ENCODE data around the gene DNAAF1.
"Not testable (repeated sequence)": the region's sequence is repeated elsewhere in the genome, so short reads cannot be mapped to it uniquely, and the experiment has no call there.

DNAAF1 gene

DNA sequence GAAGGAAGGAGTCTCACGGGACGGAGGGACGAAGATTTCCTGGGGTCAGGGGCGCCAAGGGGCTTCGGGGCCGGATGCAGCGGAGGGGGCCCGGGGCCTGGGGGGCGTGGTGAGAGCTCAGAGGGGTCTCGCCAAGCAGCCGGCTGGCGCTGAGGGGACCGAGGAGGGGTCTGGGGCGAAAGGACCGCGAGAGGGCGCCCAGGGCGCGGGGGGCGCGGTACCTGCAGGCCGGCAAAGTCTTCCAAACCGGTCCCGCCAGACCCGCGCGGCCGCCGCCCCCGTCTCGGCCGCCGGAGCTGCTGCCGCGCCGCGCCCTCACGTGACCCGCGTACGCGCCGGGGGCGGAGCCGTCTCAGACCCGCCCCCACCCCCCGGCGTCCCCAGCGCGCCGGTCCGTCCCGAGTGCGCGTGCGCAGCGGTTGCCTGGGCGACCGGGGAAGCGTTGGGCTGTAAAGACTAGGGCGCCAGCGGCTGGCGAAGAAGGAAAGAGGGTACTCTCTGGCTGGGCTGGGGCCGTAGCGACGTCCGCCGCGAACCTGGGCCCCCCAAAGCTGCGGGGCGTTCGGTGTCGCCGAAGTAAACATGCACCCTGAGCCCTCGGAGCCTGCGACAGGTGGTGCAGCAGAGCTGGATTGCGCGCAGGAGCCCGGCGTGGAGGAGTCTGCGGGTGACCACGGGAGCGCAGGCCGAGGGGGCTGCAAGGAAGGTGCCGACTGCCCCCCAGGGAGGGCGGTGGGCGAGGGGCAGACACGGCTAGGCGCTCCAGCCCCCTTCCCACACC lies at the start of gene DNAAF1, which contains the start of gene HSDL1:
DNAAF1 (plus strand) TSS at position 450 of the 781 bp plus-strand sequence; CDS start at position 583, 133 bp downstream.
HSDL1 (minus strand) TSS at position 319 of the 781 bp plus-strand sequence. CDS start 13,856 bp downstream, outside the sequence.
- peak; percentile 31 for DNase-seq

GRCh38 chr16:84095466-84095865 lies 49.6 kb upstream of the DNAAF1 start:
- no peak for DNase-seq

DNA sequence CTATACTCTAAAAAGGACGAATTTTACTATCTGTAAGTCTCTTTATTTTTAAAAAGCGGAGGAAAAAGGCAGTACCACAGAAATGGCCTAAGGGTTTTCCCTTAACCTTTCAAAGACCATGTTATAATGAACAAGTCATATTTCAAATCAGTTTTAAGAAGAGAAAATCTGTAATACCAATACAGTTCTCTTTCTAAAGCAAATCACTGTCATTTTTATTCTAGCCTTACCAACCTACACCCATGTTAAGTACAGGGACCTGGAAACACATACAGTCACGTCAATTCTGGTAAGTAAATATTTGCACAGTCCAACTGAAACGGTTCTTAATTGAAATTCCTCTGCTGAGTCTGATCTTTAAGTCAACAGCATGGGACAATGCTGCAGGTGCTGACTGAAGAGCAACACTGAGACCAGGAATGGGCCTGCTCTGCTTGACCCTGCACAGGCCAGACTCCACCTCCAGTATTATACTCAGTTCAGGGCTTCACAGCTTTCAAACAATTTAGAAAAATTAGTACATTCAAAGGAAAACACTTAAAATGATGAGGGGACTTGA lies 48.6 kb upstream of the DNAAF1 start:
- no peak for DNase-seq

DNA sequence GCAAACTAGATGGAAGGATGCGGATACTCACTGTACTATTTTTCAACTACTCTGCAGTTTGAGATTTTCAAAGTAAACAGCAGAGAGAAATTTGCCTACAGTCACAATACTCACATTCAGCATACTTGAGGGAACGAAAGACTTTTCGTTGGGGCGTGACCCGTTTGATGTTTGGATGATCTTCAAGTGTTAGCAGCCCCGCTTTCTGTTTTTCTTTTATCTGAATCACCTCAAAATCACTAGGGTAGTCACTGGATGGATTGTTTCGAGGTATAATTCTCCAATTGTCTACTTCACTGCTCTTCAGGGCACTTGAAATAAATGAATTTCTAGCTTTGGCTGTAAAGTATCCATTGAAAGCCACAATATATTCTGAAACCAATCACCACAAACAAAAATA lies 46.2 kb upstream of the DNAAF1 start:
- no peak for DNase-seq

DNA sequence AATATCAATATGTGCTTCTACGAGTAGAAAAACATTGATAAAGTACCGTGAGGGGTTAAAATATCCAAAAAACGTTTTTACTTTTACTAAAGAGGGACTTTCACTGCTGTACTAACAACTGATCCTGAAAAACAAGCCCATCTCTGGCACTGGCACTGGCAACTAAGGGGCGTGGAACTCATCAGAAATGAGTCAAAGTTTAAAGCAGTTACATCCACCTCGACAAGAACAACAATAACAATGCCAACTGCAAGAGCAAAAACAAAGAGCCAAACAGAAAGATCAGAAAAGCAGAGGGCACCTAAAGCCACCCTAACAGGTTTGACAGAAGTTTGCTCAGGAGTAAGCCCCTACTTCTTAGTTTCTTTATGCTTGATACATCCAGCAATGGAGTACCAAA lies 41.4 kb upstream of the DNAAF1 start:
- DNase-seq, result no peak

GRCh38 chr16:84104231-84104630 lies 40.9 kb upstream of the DNAAF1 start:
- no peak for DNase-seq

GRCh38 chr16:84105301-84105815 lies 39.8 kb upstream of the DNAAF1 start:
- no peak for DNase-seq

DNA sequence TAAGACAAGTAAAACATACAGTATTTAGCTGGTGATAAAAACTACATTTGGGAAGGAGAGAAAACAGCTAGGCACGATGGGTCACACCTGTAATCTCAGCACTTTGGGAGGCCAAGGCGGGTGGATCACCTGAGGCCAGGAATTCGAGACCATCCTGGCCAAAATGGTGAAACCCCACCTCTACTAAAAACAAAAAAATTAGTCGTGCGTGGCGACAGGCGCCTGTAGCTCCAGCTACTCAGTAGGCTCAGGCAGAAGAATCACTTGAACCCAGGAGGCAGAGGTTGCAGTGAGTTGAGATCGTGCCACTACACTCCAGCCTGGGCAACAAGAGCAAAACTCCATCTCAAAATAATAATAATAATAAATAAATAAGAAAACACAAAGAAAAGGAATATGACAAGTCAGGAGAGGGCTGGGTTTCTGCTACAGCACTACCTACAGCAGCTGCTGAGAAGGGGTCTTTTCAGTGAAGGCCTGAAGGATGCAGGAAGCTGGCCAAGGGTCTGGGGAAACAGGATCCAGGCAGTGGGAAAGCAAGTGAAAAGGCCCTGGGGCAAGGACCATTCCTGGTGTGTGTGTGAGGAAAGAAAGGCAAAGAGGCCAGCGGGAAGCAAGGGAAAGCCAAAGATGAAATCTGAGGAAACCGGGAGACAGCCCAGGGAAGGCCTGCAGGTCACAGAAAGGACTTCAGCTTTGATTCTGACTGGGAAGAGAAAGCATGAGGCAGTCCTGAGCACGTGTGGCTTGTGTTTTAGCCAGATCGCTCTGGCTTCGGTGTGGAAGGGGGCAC lies 39.0 kb upstream of the DNAAF1 start:
- DNase-seq, result no peak

DNA sequence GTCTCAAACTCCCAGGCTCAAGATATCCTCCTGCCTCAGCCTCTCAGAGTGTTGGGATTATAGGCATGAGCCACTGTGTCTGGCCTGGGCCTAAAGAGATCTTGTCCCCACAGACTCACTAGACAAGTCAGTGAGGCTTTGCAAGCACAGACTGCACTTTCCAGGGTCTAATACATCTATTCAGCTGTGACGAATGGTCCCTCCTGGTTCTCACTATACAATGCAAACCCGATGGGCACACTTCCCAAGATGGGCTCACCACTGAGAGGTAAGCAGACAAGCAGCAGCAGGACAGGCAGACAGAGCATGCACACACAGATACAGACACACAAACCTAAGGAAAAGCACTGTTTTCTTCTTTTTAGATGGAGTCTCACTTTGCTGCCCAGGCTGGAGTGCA lies 37.2 kb upstream of the DNAAF1 start:
- no peak for DNase-seq

- DNase-seq, result no peak
These were observed 35.3 kb upstream of the DNAAF1 start for GRCh38 chr16:84109598-84110335.

DNA sequence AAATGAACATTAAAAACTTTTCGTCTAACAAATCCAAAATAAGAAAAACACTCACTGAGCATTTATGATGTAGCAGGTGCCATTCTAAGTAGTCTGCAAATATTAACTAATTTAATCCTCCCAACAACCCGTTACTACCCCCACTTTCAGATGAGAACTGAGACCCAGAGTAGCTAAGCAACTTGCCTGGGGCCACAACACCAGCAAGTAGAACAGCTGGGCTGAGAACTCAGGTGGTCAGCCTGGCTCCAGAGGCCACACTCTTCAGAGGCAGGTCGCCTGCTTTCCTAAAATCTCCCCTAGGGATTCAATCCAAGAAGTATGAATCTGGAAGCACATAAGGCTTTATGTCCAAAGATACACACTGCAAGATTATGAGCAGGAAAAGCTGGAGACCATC lies 34.6 kb upstream of the DNAAF1 start:
- no peak for DNase-seq

GRCh38 chr16:84111525-84111924 lies 33.6 kb upstream of the DNAAF1 start:
- no peak for DNase-seq

GRCh38 chr16:84111949-84112348 lies 33.2 kb upstream of the DNAAF1 start:
- not testable (repeated sequence) for DNase-seq

DNA sequence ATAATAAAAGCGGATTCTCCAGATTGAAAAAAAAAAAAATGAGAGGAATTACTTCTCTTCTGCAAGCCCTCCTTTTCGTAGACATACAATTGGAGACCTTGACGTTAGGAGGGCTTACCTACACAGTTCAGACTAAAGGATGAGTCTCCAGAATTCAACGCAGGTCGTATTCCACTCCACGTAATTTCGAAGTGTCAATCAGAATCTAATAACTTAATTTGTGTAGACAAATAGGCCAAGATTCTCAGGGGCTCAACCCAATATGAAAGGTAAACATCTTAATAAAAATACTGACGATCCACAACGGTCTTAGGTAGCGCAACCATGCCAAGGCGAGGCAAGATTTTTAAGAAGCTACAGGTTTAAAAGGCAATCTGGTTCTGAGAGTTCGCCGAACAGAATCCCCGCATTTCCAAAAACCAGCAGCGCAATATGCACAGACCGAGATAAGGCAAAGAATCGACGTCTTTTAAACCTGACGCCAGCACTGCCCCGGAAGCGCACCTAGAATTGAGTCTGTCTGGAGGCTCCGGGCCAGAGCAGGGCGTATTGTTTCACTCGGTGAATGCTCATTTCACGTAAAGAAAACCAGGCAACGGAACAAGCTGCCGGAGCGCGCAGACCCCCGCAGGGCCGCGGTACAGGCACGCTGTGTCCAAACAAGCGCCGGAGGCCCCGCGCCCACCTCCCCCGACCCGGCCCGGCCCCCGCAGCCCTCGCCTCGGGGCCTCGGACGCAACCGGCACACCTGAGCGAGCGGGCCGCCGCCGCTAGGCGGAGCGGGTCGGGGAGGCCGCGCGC lies 29.0 kb upstream of the DNAAF1 start:
- DNase-seq, result peak; percentile 0

DNA sequence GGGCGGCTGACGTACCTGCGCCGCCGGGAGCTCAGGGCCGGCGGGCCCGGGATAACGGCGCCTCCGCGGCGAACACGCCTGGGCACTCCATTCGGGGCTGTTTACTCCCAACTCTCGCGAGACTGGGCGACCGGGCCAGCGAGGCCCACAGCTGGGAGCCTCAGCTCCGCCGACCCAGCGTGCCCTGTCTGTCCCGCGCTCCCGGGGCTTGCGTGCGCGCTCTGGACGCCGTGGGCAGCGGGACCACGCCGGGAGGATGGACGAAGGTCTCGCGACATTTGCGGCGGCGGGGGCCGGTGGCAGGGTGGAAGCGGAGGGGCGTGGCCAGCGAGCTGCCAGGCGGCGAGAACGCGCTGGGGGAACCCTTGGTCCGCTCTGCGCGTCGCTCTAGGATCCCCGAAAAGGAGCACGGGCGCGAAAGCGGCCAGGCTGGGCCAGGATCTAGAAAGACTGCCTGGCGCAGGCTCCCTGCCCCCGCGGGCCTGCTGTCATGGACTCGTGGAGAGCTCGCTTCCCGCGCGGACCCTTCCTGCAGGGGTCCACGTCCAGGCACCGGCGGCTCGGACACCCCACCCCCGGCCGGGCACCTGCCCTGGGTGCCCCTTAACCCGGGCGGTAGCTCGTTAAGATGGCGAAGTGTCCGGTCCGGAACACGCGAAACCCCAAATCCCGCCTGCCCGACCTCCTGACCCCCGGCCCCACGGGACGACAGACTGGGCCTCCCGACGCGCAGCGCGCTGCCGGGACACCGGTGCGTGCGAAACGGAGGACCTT lies 28.2 kb upstream of the DNAAF1 start, which contains the start of gene MBTPS1:
MBTPS1 (minus strand) TSS at position 223 of the 774 bp plus-strand sequence. CDS start 15,159 bp downstream, outside the sequence.
- DNase-seq, result peak; percentile 81

- DNase-seq, result no peak
These were observed 27.6 kb upstream of the DNAAF1 start for GRCh38 chr16:84117494-84117843.

GRCh38 chr16:84118315-84118714 lies 26.8 kb upstream of the DNAAF1 start:
- not testable (repeated sequence) for DNase-seq

DNA sequence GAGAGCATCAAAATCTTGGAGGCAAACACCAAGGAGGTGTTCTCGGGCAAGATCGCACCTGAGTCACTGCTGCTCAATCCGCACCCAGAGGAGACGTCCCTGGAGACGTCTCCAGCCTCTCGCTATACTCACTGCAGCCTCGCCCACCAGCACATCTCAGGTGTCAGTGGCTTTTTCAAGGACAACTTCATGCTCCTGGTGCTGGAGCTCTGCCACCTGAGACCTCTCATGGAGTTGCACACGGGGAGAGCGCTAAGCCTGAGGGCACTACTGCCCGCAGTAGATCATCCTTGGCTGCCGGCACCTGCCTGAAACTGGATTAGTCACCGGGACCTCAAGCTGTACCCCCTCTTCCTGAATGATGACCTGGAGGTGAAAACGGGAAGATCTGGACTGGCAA lies 25.7 kb upstream of the DNAAF1 start:
- no peak for DNase-seq

DNA sequence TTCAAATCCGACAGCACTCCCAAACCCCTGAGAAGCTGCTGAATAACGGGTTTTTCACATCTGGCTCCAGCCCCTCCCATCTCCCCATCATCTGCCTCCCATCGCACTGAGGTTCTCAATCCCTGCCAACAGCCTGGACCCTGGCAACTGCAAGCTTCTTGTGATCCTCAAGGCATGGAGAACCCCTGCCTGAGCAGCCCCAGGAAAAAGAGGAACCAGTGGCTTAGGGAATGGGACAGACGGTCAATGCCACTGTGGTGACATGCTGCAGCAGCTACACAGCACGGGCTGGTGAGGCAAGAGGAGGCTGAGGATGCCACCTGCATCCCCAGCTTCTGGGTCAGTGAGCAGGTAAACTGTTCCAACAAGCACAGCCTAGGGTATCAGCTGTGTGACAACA lies 25.1 kb upstream of the DNAAF1 start:
- DNase-seq, result no peak

DNA sequence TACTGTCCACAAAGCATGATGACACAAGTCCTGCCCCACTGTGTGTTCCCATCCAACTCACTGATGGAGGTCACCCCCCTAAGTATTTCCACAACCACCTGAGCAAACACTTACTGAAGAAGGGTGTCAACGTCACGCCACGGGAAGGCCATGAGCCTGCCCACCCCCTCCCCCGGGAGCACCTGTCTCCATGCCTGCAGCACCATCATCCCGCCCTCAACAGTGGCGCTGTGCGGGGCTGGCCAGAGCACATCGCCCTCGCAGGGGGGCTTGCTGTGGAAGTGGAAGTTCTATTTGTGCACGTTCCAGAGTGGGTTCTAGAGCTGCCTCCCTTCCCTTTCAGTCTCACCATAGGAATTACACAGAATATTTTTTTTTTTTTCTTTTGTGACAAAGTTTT lies 24.1 kb upstream of the DNAAF1 start:
- DNase-seq, result no peak

All from NCI-H446 treated with DMSO at 0.1 percent for 48 hours (cell line).